Measurements from ENCODE around the gene ITGB3. TPM values are rescaled to one million over a fixed set of nuclear protein-coding genes. Genes with fewer than 3 reads are reported as not detected.

Gene ITGB3
- total RNA-seq, 3 donors from 2014 or later (not counting 1 experiment from before 2014, with no cell fraction given) = 4.2 to 30.6 (median 11.6) TPM

- H3K36me3 ChIP-seq (ENCODE audit: control insufficient read depth, insufficient read depth, low read length) = no peaks in the 10 kb centered on the region
- TF ChIP-seq CTCF (IDR thresholded peaks at IDR 0.05) = no peak
- H3K4me1 Mint-ChIP-seq = peaks cover 11% of the 10 kb centered on the region in 2 donors
- intact Hi-C loops (cut with micrococcal nuclease) = no loop called here
- no peak overlapping the region for H3K27ac Mint-ChIP-seq
- peaks cover 14% of the 10 kb centered on the region for H3K27me3 ChIP-seq (ENCODE audit: control insufficient read depth, insufficient read depth, low read length)
- H3K4me3 Mint-ChIP-seq = peak overlapping the region; percentile 85
- peaks cover 12% of the 10 kb centered on the region for H3K4me1 ChIP-seq (ENCODE audit: control insufficient read depth, insufficient read depth, low read length)
- H3K9me3 Mint-ChIP-seq = no peaks in the 10 kb centered on the region
- H3K27ac ChIP-seq (ENCODE audit: low read length) = no peak overlapping the region
- ATAC-seq (no peak), DNase-seq (no peak)
- H3K4me3 ChIP-seq (ENCODE audit: low read length) = peak overlapping the region; percentile 17
- H3K36me3 Mint-ChIP-seq = no peaks in the 10 kb centered on the region
- 75% methylated on average over 10 of the region's 10 CpGs for whole genome bisulfite sequencing (ENCODE audit: insufficient coverage)
- H3K27me3 Mint-ChIP-seq (ENCODE audit: low read depth in 2 of 2) = peaks cover 43 to 48% of the 10 kb centered on the region in 2 donors
- no peaks in the 10 kb centered on the region for H3K9me3 ChIP-seq (ENCODE audit: control insufficient read depth, insufficient read depth, low read length)
Measured at GRCh38 chr17:47252766-47253512, 688 bp upstream of the ITGB3 start.

GRCh38 chr17:47254403-47254943, 846 bp downstream of the ITGB3 start:
- 11% methylated on average over 13 of the region's 15 CpGs for WGBS (ENCODE audit: insufficient coverage)
- intact Hi-C loops (cut with micrococcal nuclease) = no loop called here
- TF ChIP-seq CTCF (IDR thresholded peaks at IDR 0.05) = no peak
- H3K4me3 ChIP-seq (ENCODE audit: low read length) = peak overlapping the region; percentile 30
- ATAC-seq (no peak), DNase-seq (no peak)
- peaks cover 12% of the 10 kb centered on the region for H3K4me1 ChIP-seq (ENCODE audit: control insufficient read depth, insufficient read depth, low read length)
- H3K9me3 ChIP-seq (ENCODE audit: control insufficient read depth, insufficient read depth, low read length) = no peaks in the 10 kb centered on the region
- no peaks in the 10 kb centered on the region for H3K9me3 Mint-ChIP-seq
- H3K36me3 ChIP-seq (ENCODE audit: control insufficient read depth, insufficient read depth, low read length) = no peaks in the 10 kb centered on the region
- H3K27ac Mint-ChIP-seq = peak overlapping the region in 1 of 2 donors; percentile 56
- H3K27ac ChIP-seq (ENCODE audit: low read length) = no peak overlapping the region
- H3K36me3 Mint-ChIP-seq = no peaks in the 10 kb centered on the region
- H3K4me3 Mint-ChIP-seq = peak overlapping the region; percentile 99
- peaks cover 11 to 15% of the 10 kb centered on the region in 2 donors for H3K4me1 Mint-ChIP-seq
- H3K27me3 ChIP-seq (ENCODE audit: control insufficient read depth, insufficient read depth, low read length) = peaks cover 14% of the 10 kb centered on the region
- H3K27me3 Mint-ChIP-seq (ENCODE audit: low read depth in 2 of 2) = peaks cover 46 to 59% of the 10 kb centered on the region in 2 donors

DNA sequence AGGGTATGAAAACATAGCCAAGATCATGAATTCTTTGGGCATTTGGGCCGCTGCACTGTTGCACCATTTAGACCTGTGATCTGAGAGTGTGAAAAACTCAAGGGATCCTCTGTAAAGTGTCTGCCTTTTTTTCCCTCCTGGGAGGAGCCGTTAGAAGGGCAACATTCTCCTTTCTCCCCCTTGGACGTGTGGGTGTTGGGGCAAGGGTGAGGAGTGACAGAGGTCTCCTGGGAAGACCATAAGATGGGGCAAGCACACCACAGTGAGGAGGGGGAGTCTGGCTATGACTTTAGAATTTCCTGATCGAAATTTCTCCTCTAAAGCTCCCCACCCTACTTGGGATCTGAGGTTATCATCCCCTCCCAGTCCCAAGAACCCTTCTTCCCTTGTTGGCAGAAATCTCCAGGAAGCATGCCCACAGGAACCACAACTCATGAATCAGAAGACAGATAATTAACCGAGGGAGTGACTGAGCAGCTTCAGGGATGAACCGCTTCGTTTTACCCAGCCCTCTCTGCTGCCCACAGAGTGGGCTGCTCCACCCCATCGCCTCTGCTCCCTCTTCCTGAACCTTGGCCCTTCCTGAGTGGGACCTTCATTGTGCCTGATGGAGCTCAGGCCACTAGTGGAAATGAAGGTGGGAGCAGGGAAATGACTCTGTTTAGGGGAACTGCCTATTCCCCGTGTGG, 4.2 kb downstream of the ITGB3 start:
- peaks cover 11 to 15% of the 10 kb centered on the region in 2 donors for H3K4me1 Mint-ChIP-seq
- Histone ChIP-seq H3K4me3 (ENCODE audit: low read length) (no peak overlapping the region), H3K9me3 (ENCODE audit: control insufficient read depth, insufficient read depth, low read length) (no peaks in the 10 kb centered on the region), H3K36me3 (ENCODE audit: control insufficient read depth, insufficient read depth, low read length) (no peaks in the 10 kb centered on the region), H3K27ac (ENCODE audit: low read length) (no peak overlapping the region), H3K4me1 (ENCODE audit: control insufficient read depth, insufficient read depth, low read length) (peaks cover 12% of the 10 kb centered on the region), H3K27me3 (ENCODE audit: control insufficient read depth, insufficient read depth, low read length) (peaks cover 14% of the 10 kb centered on the region)
- H3K9me3 Mint-ChIP-seq = no peaks in the 10 kb centered on the region
- H3K27me3 Mint-ChIP-seq (ENCODE audit: low read depth in 2 of 2) = peaks cover 44 to 45% of the 10 kb centered on the region in 2 donors
- ATAC-seq (no peak), DNase-seq (no peak)
- intact Hi-C loops (cut with micrococcal nuclease) = no loop called here
- WGBS (ENCODE audit: insufficient coverage) = 10% methylated on average over 7 of the region's 9 CpGs
- H3K36me3 Mint-ChIP-seq = no peaks in the 10 kb centered on the region
- TF ChIP-seq CTCF (IDR thresholded peaks at IDR 0.05) = no peak
- H3K4me3 Mint-ChIP-seq = no peak overlapping the region
- no peak overlapping the region for H3K27ac Mint-ChIP-seq
